ENCODE results near the gene VSTM4. TPM values are rescaled to one million over a fixed set of nuclear protein-coding genes. Genes with fewer than 3 reads are reported as not detected.

Gene VSTM4
- polyA plus RNA-seq, 1 of the 3 experiments (the other 2 are of a cell fraction) = 0.39 TPM

GRCh38 chr10:49035920-49036319 is 79.4 kb downstream of the VSTM4 start:
- Histone ChIP-seq H3K9me2 (no peaks in the 10 kb centered on the region), H3K27ac (ENCODE audit: low read depth in 2 of 2, low read length in 1 of 2) (peak overlapping the region in 1 of 2 experiments; percentile 39; a peak in 2 of 4 replicates), H3K36me3 (replicated peaks in 1 of 2; ENCODE audit: control insufficient read depth in 1 of 2, insufficient read depth in 2 of 2, low read length in 1 of 2) (no peaks in the 10 kb centered on the region), H4K20me1 (ENCODE audit: insufficient read depth) (no peaks in the 10 kb centered on the region), H3K4me1 (ENCODE audit: control insufficient read depth in 1 of 2, insufficient read depth in 2 of 2, low read depth in 1 of 2, low read length in 1 of 2) (peaks cover 0 to 2% of the 10 kb centered on the region in 2 experiments; a peak in 1 of 4 replicates), H3F3A (replicated peaks; ENCODE audit: insufficient read depth) (no peaks in the 10 kb centered on the region), H3K4me3 (ENCODE audit: low read depth in 2 of 2, low read length in 1 of 2) (no peak overlapping the region), H3K4me2 (no peak overlapping the region), H3K79me2 (ENCODE audit: insufficient read depth) (no peaks in the 10 kb centered on the region), H3K9ac (no peak overlapping the region), H3K9me3 (no peaks in the 10 kb centered on the region), H2AFZ (ENCODE audit: low read depth) (no peak overlapping the region), H3K27me3 (ENCODE audit: insufficient read depth) (no peaks in the 10 kb centered on the region)
- 49% methylated on average over 8 of the region's 8 CpGs for WGBS (ENCODE audit: low lambda C conversion rate)
- DNase-seq = peak; percentile 50
- POLR2A ChIA-PET = no interaction called here
- CTCF ChIA-PET = interaction anchor here (1.1 to 1.7 kb wide), 3 partner anchors 19 to 477 kb away, joined by 3 to 4 read pairs (median 4); no protein-coding TSS in a partner anchor
- no peak; the same call in 1 of the 2 replicates for TF ChIP-seq RAD21 (IDR thresholded peaks at IDR 0.05; ENCODE audit: low read length)
- no peak for TF ChIP-seq NRF1 (IDR thresholded peaks at IDR 0.05; ENCODE audit: low read depth, low read length)
- TF ChIP-seq CHD2 (IDR thresholded peaks at IDR 0.05; ENCODE audit: low read length, partially characterized antibody) = peak; percentile 25
- peak; percentile 69 for TF ChIP-seq GATA2 (CRISPR knock-in tag; IDR thresholded peaks at IDR 0.05)
- no peak for TF ChIP-seq FOXJ3 (CRISPR knock-in tag; IDR thresholded peaks at IDR 0.05)
- no peak for TF ChIP-seq USF1 (IDR thresholded peaks at IDR 0.05; ENCODE audit: borderline replicate concordance, low read depth)
- no peak for TF ChIP-seq SIN3A (IDR thresholded peaks at IDR 0.05; ENCODE audit: borderline replicate concordance, low read depth, low read length)
- peak in 1 of 2 experiments; percentile 62; a peak in 2 of 4 replicates for TF ChIP-seq EP300 (IDR thresholded peaks at IDR 0.05; ENCODE audit: borderline replicate concordance in 1 of 2, low read depth in 1 of 2, low read length in 1 of 2)
- TF ChIP-seq RCOR1 (IDR thresholded peaks at IDR 0.05; ENCODE audit: low read length) = peak; percentile 68; the same call in 1 of the 2 replicates
- no peak for TF ChIP-seq RXRA (IDR thresholded peaks at IDR 0.05; ENCODE audit: borderline replicate concordance, low read depth)
- TF ChIP-seq CTCF (IDR thresholded peaks at IDR 0.05) = no peak

GRCh38 chr10:49034925-49035324 is 80.4 kb downstream of the VSTM4 start:
- peaks cover 0 to 2% of the 10 kb centered on the region in 2 experiments; a peak in 1 of 4 replicates for H3K4me1 ChIP-seq (ENCODE audit: control insufficient read depth in 1 of 2, insufficient read depth in 2 of 2, low read depth in 1 of 2, low read length in 1 of 2)
- H3K36me3 ChIP-seq (replicated peaks in 1 of 2; ENCODE audit: control insufficient read depth in 1 of 2, insufficient read depth in 2 of 2, low read length in 1 of 2) = no peaks in the 10 kb centered on the region
- H3K27me3 ChIP-seq (ENCODE audit: insufficient read depth) = no peaks in the 10 kb centered on the region
- WGBS (ENCODE audit: low lambda C conversion rate) = 45% methylated on average over 6 of the region's 6 CpGs
- H3K79me2 ChIP-seq (ENCODE audit: insufficient read depth) = no peaks in the 10 kb centered on the region
- no peak overlapping the region for H2AFZ ChIP-seq (ENCODE audit: low read depth)
- no peaks in the 10 kb centered on the region for H3F3A ChIP-seq (replicated peaks; ENCODE audit: insufficient read depth)
- no peak overlapping the region for H3K9ac ChIP-seq
- POLR2A ChIA-PET = no interaction called here
- CTCF ChIA-PET = interaction anchor here (1.1 to 1.4 kb wide), 2 partner anchors 379 to 478 kb away, joined by 4 read pairs; no protein-coding TSS in a partner anchor
- no peaks in the 10 kb centered on the region for H3K9me3 ChIP-seq
- no peak for TF ChIP-seq MEF2A (IDR thresholded peaks at IDR 0.05; ENCODE audit: borderline replicate concordance, low read depth)
- no peaks in the 10 kb centered on the region for H4K20me1 ChIP-seq (ENCODE audit: insufficient read depth)
- H3K4me2 ChIP-seq = no peak overlapping the region
- no peak overlapping the region for H3K27ac ChIP-seq (ENCODE audit: low read depth in 2 of 2, low read length in 1 of 2)
- no peak overlapping the region for H3K4me3 ChIP-seq (ENCODE audit: low read depth in 2 of 2, low read length in 1 of 2)
- DNase-seq = no peak
- no peaks in the 10 kb centered on the region for H3K9me2 ChIP-seq
